ENCODE measurements around the gene ENPP1.

The ENPP1 gene

DNA sequence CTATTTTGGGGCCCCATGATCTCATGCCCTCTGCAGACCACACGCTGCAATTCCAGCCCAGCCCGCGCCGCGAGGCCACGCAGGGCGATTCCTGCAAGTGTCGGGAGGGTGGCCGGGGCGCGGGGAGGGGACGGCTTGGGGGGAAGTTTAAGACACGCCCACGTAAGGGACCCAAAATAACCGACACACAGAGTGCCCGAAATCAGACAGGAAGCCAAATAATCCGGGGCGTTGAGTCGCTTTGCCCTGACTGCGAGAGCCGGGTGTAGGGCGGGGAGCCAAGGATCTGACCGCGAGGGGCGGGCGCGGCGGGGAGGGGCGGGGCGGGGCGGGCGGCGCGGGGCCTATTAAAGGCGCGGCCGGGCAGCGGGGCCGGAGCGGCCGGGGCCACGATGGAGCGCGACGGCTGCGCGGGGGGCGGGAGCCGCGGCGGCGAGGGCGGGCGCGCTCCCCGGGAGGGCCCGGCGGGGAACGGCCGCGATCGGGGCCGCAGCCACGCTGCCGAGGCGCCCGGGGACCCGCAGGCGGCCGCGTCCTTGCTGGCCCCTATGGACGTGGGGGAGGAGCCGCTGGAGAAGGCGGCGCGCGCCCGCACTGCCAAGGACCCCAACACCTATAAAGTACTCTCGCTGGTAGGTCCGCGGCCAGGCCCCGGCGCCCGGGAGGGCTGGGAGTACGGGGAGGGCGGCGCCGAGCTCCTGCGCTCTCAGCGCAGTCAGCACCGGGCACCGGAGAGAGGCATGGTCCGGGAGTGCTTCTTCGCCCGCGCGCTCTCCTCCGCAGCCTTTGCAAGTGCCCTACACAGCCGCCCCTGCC is at the start of gene ENPP1:
Gene ENPP1, plus strand, starts transcription at position 377 of the 816 bp plus-strand sequence. Its CDS starts 16 bp downstream, at position 393.
- Mint-ChIP-seq H3K4me3 (peak within 1 kb of the TSS; percentile 81), H3K4me1 (peaks cover 27% of the 10 kb centered on the region), H3K27me3 (peaks cover 47% of the 10 kb centered on the region), H3K27ac (peak within 1 kb of the TSS; percentile 62), H3K9me3 (no peaks in the 10 kb centered on the region), H3K36me3 (ENCODE audit: low read depth) (no peaks in the 10 kb centered on the region)
- ATAC-seq (peak; percentile 77), DNase-seq (peak; percentile 55)

DNA sequence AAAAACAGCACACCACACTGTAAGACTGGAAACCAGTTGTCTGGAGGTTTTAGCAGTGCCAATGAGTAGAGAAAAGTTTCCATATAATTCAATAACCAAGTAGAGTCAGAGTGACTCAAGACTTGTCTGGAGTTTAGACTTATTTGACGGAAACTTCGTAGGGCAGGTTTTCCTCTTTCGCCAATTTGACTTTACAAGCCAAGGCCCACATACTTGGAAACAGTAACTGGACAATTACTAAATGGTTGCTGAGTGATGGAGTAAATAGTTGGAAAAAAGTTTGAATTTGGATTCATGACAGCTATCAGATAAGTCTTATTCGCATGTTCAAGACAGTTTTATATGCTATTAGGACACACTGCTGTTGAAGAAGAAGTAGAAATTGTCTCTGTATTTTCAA is 48.9 kb upstream of the ENPP1 start:
- no peaks in the 10 kb centered on the region for H3K9me3 Mint-ChIP-seq
- no peaks in the 10 kb centered on the region for H3K4me1 Mint-ChIP-seq
- no peak for DNase-seq
- H3K4me3 Mint-ChIP-seq = no peak overlapping the region
- H3K27me3 Mint-ChIP-seq = peaks cover 14% of the 10 kb centered on the region
- H3K27ac Mint-ChIP-seq = no peak overlapping the region
- no peaks in the 10 kb centered on the region for H3K36me3 Mint-ChIP-seq (ENCODE audit: low read depth)
- ATAC-seq = no peak

DNA sequence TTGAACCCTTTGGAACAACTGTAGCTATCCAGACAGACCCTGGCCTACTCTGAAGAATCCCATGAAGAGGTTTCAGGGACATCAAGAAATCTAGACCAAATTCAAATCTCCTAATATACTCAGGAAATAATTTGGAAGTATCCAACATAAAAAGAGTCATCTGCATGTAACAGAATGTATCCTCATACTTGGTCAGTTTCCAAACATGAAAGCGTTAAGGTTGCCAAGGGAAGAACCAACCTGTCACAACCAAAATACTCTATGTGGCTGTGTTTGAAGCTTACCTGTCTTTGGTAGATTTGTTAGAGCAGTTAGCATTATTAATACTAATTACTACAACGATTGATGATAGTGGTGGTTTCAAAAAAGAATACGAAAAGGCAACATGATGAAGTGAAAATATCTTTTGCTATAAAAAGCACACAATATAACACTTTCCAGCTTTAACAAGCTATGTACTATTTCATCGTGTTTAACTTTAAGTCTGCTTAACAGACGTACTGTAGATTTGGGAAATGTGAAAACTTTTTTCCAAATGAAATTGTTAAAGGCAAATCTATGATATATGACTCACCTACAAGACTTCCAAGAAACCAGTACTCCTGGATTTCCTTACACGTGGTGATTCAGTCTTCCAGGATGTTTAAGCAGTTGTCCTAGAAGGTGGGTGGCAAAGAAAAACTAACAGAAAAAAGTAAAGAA is 46.6 kb upstream of the ENPP1 start:
- no peak overlapping the region for H3K27ac Mint-ChIP-seq
- H3K36me3 Mint-ChIP-seq (ENCODE audit: low read depth) = no peaks in the 10 kb centered on the region
- H3K27me3 Mint-ChIP-seq = peaks cover 8% of the 10 kb centered on the region
- H3K4me1 Mint-ChIP-seq = no peaks in the 10 kb centered on the region
- H3K9me3 Mint-ChIP-seq = no peaks in the 10 kb centered on the region
- DNase-seq (no peak), ATAC-seq (no peak)
- H3K4me3 Mint-ChIP-seq = no peak overlapping the region

DNA sequence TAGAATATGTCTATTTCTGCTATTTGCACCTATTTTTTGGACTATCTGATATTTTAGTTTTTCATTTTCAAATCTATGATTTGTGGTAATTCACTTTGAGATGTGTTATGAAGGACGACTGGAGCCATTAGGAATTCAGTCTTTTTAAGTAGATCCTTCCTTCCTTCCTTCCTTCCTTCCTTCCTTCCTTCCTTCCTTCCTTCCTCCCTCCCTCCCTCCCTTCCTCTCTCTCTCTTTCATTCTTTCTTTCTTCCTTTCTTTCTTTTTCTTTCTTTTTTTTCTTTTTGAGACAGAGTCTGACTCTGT is 46.1 kb upstream of the ENPP1 start:
- H3K27me3 Mint-ChIP-seq = peaks cover 7% of the 10 kb centered on the region

DNA sequence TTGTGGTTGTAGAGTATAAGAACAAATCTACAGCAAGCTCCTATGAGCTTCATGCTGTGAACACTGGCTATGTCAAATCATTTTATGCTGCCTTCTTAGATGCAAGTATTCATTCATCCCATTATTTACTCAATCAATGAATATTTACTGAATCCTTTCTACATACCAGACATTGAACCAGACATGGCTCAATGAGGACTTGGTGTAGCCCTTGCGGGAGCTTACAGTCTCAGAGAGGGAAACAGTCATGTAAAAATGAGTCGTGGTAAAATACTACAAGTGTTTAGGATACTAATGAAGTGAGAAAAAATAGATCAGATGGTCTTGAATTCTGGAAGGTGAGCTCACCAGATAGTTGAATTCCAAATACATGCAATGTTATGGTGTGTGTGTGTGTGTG is 44.8 kb upstream of the ENPP1 start:
- Mint-ChIP-seq H3K27ac (no peak overlapping the region), H3K36me3 (ENCODE audit: low read depth) (no peaks in the 10 kb centered on the region), H3K4me3 (no peak overlapping the region), H3K27me3 (peaks cover 4% of the 10 kb centered on the region), H3K4me1 (no peaks in the 10 kb centered on the region), H3K9me3 (no peaks in the 10 kb centered on the region)
- DNase-seq (no peak), ATAC-seq (no peak)

More for the DNA sequence above, 46.1 kb upstream of the ENPP1 start:
- no peak for ATAC-seq
- Mint-ChIP-seq H3K9me3 (no peaks in the 10 kb centered on the region), H3K27ac (no peak overlapping the region), H3K4me1 (no peaks in the 10 kb centered on the region), H3K4me3 (no peak overlapping the region), H3K36me3 (ENCODE audit: low read depth) (no peaks in the 10 kb centered on the region)
- no peak for DNase-seq

DNA sequence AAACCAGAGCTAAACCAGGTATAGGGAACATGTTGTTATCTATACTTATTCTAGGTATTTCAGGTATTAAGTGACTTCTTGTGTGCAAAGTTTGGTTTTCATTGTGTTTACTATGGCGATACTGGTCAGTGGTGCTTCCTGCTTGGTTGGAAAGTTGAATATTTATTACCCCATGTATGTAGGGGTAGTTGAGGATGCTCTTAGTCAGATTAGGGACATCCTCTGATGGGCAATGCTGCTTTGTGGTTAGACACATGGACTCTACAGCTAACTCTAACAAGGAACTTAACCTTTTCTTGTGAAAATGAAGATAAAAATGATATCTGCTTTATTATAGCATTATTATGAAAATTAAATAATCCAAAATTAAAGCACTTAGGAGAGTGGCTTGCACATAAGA is 44.1 kb upstream of the ENPP1 start:
- ATAC-seq (no peak), DNase-seq (no peak)
- Mint-ChIP-seq H3K27me3 (peaks cover 6% of the 10 kb centered on the region), H3K27ac (no peak overlapping the region), H3K4me3 (no peak overlapping the region), H3K36me3 (ENCODE audit: low read depth) (no peaks in the 10 kb centered on the region), H3K4me1 (no peaks in the 10 kb centered on the region), H3K9me3 (no peaks in the 10 kb centered on the region)

DNA sequence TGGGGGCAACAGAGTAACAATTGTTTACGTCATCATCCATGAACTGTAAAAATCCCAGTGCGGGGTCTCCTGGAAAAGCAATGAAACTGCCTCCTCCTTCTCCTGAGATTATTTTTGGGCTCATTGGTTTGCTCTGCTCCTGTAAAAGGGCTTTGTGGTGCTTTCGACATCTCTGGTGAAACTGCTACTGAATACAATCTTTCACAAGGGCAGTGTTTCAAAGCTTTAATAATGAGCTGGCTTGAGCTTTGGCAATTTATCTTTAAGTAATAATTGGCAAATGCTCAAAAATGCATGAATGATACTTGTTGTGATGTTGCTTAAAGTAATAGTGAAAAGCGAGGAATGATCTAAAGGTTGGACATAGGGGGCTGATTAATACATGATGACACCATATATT is 43.5 kb upstream of the ENPP1 start:
- no peaks in the 10 kb centered on the region for H3K36me3 Mint-ChIP-seq (ENCODE audit: low read depth)

DNA sequence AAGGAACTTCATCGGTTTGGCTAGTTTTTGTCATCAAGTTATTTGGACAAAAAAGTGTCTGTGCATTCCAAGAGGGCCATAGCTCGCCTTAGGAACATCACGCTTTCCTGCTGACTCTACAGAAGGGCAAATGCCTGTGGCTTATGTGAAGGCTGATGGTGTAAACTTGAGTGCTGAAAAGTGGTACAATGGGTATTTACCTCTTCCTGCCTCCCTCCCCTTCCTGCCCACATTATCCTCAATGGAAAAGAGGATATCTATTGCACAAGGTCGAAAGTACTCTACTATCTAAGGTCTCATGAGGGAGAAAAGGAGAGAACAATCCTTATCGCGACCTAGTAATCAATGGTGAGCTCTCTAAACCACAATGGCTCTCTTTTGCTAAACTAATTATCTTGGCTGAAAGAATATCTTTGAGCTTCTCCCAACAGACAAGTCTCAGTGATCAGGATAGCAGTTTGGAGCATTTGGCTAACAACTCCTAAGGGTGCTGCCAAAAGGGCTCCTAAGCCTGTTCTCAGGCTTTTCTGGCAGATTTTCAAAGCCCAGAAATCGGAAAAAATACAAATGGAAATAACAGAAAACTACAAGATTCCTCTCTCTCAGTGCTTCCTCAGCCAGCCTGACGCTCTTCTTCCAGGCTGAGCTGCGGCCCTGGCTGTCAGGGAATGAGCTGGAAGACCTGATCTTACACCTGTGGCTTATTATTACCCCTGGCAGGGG is 42.6 kb upstream of the ENPP1 start:
- H3K4me3 Mint-ChIP-seq = no peak overlapping the region
- no peaks in the 10 kb centered on the region for H3K4me1 Mint-ChIP-seq
- H3K27ac Mint-ChIP-seq = no peak overlapping the region
- DNase-seq (no peak), ATAC-seq (no peak)
- H3K9me3 Mint-ChIP-seq = no peaks in the 10 kb centered on the region
- peaks cover 9% of the 10 kb centered on the region for H3K27me3 Mint-ChIP-seq
- no peaks in the 10 kb centered on the region for H3K36me3 Mint-ChIP-seq (ENCODE audit: low read depth)

More for the DNA sequence above, 43.5 kb upstream of the ENPP1 start:
- ATAC-seq = no peak
- Mint-ChIP-seq H3K27ac (no peak overlapping the region), H3K4me1 (no peaks in the 10 kb centered on the region), H3K9me3 (no peaks in the 10 kb centered on the region), H3K4me3 (no peak overlapping the region), H3K27me3 (peaks cover 6% of the 10 kb centered on the region)
- DNase-seq = no peak

DNA sequence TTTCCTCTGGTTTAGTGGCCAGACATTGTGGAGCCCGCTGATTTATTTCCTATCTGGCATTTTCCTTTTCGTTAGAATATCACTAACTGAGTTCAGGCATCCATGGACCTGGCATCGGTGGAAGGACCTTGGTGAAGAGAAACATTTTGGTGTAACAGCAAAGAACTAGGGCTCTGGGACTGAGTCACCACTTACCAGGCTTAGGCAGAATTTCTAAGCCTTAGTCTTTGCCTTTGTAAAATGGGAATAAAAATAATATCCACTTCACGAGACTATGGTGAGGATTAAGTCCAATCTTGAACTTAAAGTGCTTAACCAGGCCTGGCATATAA is 42.0 kb upstream of the ENPP1 start:
- Mint-ChIP-seq H3K27ac (no peak overlapping the region), H3K27me3 (peaks cover 12% of the 10 kb centered on the region), H3K4me1 (no peaks in the 10 kb centered on the region), H3K36me3 (ENCODE audit: low read depth) (no peaks in the 10 kb centered on the region), H3K9me3 (no peaks in the 10 kb centered on the region), H3K4me3 (no peak overlapping the region)
- ATAC-seq (no peak), DNase-seq (no peak)

DNA sequence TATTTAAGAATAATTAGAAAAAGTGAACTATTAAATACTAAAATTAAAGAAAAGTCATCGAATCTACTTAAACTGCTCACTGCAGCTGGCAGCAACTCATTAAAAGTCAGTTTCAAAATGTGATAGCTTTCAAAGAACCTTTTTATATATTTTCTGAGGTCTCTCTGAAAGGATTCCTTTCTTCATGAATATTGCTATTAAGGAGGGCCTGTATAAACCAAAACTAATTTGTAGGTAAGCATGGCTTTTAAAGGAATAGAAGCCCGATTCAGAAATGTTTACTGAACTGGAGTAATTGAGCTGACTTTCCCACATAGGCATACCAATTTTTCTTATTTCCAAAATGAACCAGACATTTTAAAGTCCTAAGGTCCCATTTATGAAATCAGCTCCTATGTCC is 41.2 kb upstream of the ENPP1 start:
- H3K27ac Mint-ChIP-seq = no peak overlapping the region
- peaks cover 14% of the 10 kb centered on the region for H3K27me3 Mint-ChIP-seq
- H3K36me3 Mint-ChIP-seq (ENCODE audit: low read depth) = no peaks in the 10 kb centered on the region
- H3K4me1 Mint-ChIP-seq = no peaks in the 10 kb centered on the region
- no peak for ATAC-seq
- no peak overlapping the region for H3K4me3 Mint-ChIP-seq
- DNase-seq = no peak
- H3K9me3 Mint-ChIP-seq = no peaks in the 10 kb centered on the region

DNA sequence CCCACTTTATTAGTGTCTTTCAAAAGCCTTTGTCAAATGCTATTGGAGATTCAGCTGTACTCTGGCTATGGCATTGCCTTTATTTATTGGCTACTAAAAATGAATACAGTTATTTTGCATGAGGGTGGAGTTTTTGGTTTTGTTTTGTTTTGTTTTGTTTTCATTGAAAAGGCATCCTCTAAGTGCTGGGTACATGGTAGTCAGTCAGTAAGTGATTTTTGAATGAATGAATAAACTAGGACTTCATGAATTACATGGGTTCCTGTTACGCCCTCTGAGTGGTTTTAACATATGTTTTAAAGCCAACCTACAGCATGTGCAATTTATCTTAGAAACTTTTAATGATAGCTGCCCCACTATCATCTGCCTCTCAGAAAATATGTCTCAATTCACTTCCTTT is 38.9 kb upstream of the ENPP1 start:
- H3K4me1 Mint-ChIP-seq = no peaks in the 10 kb centered on the region
- H3K36me3 Mint-ChIP-seq (ENCODE audit: low read depth) = no peaks in the 10 kb centered on the region
- no peaks in the 10 kb centered on the region for H3K9me3 Mint-ChIP-seq
- H3K27ac Mint-ChIP-seq = no peak overlapping the region
- H3K27me3 Mint-ChIP-seq = peaks cover 13% of the 10 kb centered on the region
- DNase-seq (no peak), ATAC-seq (no peak)
- H3K4me3 Mint-ChIP-seq = no peak overlapping the region

DNA sequence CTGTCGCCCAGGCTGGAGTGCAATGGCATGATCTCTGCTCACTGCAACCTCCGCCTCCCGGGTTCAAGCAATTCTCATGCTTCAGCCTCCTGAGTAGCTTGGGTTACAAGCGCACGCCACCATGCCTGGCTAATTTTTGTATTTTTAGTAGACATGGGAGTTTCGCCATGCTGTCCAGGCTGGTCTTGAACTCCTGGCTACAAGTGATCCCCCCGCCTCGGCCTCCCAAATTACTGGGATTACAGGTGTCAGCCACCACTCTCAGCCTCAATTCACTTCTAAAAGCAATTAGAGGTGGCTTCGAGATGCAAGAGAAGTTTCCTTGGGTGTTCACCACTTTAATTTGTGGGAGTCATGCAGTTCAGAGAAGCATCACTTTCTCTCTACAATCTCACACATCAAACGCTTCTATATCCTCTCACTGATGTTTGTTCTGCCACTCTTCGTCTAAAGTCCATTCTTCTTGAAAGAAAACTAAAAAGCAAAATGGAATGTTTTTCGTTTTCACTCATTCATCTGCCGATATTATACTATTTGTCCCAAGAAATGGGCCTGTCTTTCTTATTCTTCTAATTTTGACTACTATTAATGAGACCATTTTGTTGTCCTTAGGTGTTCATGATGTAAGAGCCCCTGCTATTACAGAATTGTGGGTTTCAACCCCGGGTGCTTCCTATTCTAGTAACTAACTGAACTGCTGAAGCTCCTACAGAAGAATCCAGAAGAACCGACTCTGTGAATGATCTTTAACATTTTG is 38.3 kb upstream of the ENPP1 start:
- DNase-seq = no peak
- no peak overlapping the region for H3K27ac Mint-ChIP-seq
- no peak overlapping the region for H3K4me3 Mint-ChIP-seq
- H3K9me3 Mint-ChIP-seq = no peaks in the 10 kb centered on the region
- ATAC-seq = no peak
- H3K4me1 Mint-ChIP-seq = no peaks in the 10 kb centered on the region
- H3K36me3 Mint-ChIP-seq (ENCODE audit: low read depth) = no peaks in the 10 kb centered on the region
- H3K27me3 Mint-ChIP-seq = peaks cover 15% of the 10 kb centered on the region

DNA sequence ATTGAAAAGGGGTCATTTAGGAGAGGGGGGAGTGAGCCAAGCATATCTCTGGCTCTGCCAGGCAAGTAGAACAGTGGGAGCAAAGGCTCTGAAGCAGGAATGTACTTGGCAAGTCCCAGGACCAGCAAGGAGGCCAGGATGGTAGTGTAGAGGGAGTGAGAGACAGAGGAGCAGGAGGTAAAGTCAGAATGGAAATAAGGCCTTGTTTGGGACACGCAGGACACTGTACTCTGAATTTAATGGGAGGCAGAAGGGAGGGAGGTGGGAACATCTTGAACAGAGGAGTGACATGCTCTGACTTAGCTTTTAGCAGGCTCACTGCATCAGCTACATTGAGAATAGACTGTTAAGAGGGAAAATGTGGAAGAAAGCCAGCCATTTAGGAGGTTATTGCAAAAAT is 37.0 kb upstream of the ENPP1 start:
- Mint-ChIP-seq H3K4me3 (no peak overlapping the region), H3K27me3 (peaks cover 17% of the 10 kb centered on the region)
- no peak for ATAC-seq

DNA sequence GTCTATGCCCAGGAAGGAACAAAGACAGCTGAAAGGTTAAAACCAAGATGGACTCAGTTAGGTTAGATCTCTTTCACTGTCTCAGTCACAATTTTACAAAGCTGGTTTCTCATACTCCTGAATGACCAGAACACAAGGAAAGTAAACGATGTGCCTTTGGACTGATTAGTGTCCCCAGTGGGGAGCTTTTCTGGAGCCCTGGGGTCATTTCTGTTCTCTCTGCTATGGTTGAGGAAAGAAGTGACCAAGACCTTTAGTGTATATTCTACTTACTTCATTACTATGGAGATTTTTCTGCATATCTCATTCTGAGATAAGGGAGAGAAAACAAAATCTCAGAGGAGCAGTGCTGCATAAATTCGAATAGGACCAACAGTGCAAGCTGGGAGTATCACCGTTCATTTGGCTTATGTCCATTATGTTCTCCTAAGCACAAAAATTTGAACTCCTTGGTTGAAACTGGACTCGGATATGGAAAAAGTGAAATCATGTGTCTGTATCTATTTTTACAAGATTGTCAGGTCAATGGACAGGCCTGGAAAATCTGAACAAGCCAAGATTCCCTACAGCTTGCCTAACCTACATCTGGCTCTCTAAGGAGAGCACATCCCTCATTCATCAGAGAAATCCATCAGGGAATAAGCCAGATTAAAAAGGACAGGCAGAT is 34.4 kb upstream of the ENPP1 start:
- Mint-ChIP-seq H3K4me3 (no peak overlapping the region), H3K9me3 (no peaks in the 10 kb centered on the region), H3K27me3 (peaks cover 17% of the 10 kb centered on the region), H3K27ac (no peak overlapping the region), H3K36me3 (ENCODE audit: low read depth) (no peaks in the 10 kb centered on the region), H3K4me1 (no peaks in the 10 kb centered on the region)
- DNase-seq (no peak), ATAC-seq (no peak)

More for the DNA sequence above, 37.0 kb upstream of the ENPP1 start:
- no peak for DNase-seq
- H3K36me3 Mint-ChIP-seq (ENCODE audit: low read depth) = no peaks in the 10 kb centered on the region
- no peak overlapping the region for H3K27ac Mint-ChIP-seq
- no peaks in the 10 kb centered on the region for H3K4me1 Mint-ChIP-seq
- H3K9me3 Mint-ChIP-seq = no peaks in the 10 kb centered on the region
